ENCODE measurements around the gene GGTLC1. TPM values are rescaled to one million over a fixed set of nuclear protein-coding genes. Genes with fewer than 3 reads are reported as not detected.

GGTLC1 gene
- total and polyA plus RNA-seq, 12 donors, result 0.38 TPM; not detected in 11

GRCh38 chr20:24032400-24032898, 43.9 kb upstream of the GGTLC1 start:
- H3K9me3 ChIP-seq (replicated peaks in 1 of 3), result no peaks in the 10 kb centered on the region
- no peak overlapping the region for H3K4me3 ChIP-seq
- TF ChIP-seq POLR2A (IDR thresholded peaks at IDR 0.05) (no peak), CTCF (IDR thresholded peaks at IDR 0.05) (no peak)
- 78 to 83% (median 82%) methylated on average over 5 of the region's 5 CpGs for WGBS, 4 donors
- intact Hi-C loops (cut with DNase I), result no loop called here
- H3K27ac ChIP-seq, result no peak overlapping the region
- no peaks in the 10 kb centered on the region for H3K27me3 ChIP-seq
- DNase-seq, result no peak
- H3K4me1 ChIP-seq (replicated peaks in 1 of 2), result no peaks in the 10 kb centered on the region
- no peaks in the 10 kb centered on the region for H3K36me3 ChIP-seq (replicated peaks in 1 of 2)

GRCh38 chr20:24027229-24027628, 38.6 kb upstream of the GGTLC1 start:
- intact Hi-C loops (cut with DNase I), result no loop called here
- H3K4me1 ChIP-seq (replicated peaks in 1 of 2), result no peaks in the 10 kb centered on the region
- H3K4me3 ChIP-seq, result no peak overlapping the region
- H3K27ac ChIP-seq, result peak overlapping the region in 2 of 5 donors; percentile 6 to 11
- H3K27me3 ChIP-seq, result no peaks in the 10 kb centered on the region
- WGBS, 4 donors, result 47 to 61% (median 49%) methylated on average over 6 of the region's 6 CpGs
- DNase-seq, result peak; percentile 40 to 73 (median 47)
- TF ChIP-seq POLR2A (IDR thresholded peaks at IDR 0.05), result no peak
- TF ChIP-seq CTCF (IDR thresholded peaks at IDR 0.05), result no peak
- H3K36me3 ChIP-seq (replicated peaks in 1 of 2), result no peaks in the 10 kb centered on the region
- no peaks in the 10 kb centered on the region for H3K9me3 ChIP-seq (replicated peaks in 1 of 3)

GRCh38 chr20:24022621-24023180, 34.1 kb upstream of the GGTLC1 start:
- Histone ChIP-seq H3K9me3 (replicated peaks in 1 of 3) (no peaks in the 10 kb centered on the region), H3K36me3 (replicated peaks in 1 of 2) (no peaks in the 10 kb centered on the region), H3K27me3 (no peaks in the 10 kb centered on the region), H3K4me1 (replicated peaks in 1 of 2) (no peaks in the 10 kb centered on the region), H3K4me3 (no peak overlapping the region), H3K27ac (no peak overlapping the region)
- intact Hi-C loops (cut with DNase I), result no loop called here
- 76 to 84% (median 81%) methylated on average over 4 of the region's 4 CpGs for WGBS, 4 donors
- TF ChIP-seq POLR2A (IDR thresholded peaks at IDR 0.05) (no peak), CTCF (IDR thresholded peaks at IDR 0.05) (no peak)
- no peak for DNase-seq

GRCh38 chr20:24018796-24019195, 30.2 kb upstream of the GGTLC1 start:
- intact Hi-C loops (cut with DNase I), result no loop called here
- Histone ChIP-seq H3K9me3 (replicated peaks in 1 of 3) (no peaks in the 10 kb centered on the region), H3K27me3 (no peaks in the 10 kb centered on the region), H3K4me1 (replicated peaks in 1 of 2) (no peaks in the 10 kb centered on the region), H3K27ac (no peak overlapping the region), H3K4me3 (no peak overlapping the region), H3K36me3 (replicated peaks in 1 of 2) (no peaks in the 10 kb centered on the region)
- WGBS, 4 donors, result 57 to 81% (median 71%) methylated on average over 1 to 2 of the region's 2 CpGs
- no peak for DNase-seq
- no peak for TF ChIP-seq CTCF (IDR thresholded peaks at IDR 0.05)
- TF ChIP-seq POLR2A (IDR thresholded peaks at IDR 0.05), result no peak
